GM18505 (cell line): ENCODE measurements around the gene CSTF1.
A peak's percentile ranks its signal among the peaks of the same experiment; 100 is the strongest.
"Not testable (repeated sequence)": the region's sequence is repeated elsewhere in the genome, so short reads cannot be mapped to it uniquely, and the experiment has no call there.

ENCODE experiments used
- ATAC-seq: cut with Tn5 transposase; IDR thresholded peaks from one replicate; pipeline ENCODE4 v1.9.1; 2021; ENCODE audit not compliant: unreplicated experiment
- POLR2A ChIP-seq: IDR thresholded peaks from 4 replicates; pipeline ENCODE4 v1.6.1; 2011; ENCODE audit warnings: borderline replicate concordance; ENCODE audit not compliant: insufficient read depth, insufficient read length; ENCODE audit errors: extremely low read depth

Gene CSTF1

DNA sequence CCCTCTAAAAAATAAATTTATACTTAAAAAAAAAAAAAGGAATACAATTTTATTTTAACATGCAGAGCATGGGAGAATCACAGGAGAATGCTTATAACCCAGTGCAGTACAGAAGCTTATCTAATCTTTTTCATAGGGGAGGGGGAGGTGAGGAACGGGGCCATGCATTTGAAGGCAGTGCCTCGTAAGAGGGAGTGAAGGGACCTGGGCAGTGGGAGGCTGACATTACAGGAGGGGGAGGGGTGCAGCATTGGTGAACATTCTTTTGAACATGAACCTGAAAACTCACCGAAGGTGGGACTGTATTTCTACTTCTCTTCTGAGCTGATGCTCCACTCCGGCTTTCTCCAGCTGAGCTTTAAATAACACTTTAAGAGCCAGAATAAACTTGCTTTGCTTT lies 9.7 kb upstream of the CSTF1 start:
- no peak for TF ChIP-seq POLR2A
- no peak for ATAC-seq

DNA sequence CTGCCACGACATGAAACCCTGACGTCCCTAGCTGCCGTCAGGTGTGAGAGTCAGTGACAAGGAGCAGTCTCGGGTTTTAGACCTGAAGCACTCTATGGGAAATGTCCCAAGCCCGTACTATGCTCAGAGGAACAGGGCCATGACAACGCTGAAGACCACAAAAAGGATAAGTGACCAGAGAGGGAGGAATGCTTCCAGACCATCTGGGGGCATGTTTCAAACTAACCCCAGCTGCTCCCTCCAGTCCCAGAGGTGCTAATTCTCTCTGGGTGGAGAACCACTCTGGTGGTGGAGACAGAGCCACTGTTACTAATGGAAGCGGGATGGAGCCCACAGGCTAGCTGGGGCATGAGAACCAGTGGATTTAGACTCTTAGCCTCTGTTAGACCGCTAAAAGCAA lies 9.1 kb upstream of the CSTF1 start:
- no peak for ATAC-seq
- TF ChIP-seq POLR2A = no peak

DNA sequence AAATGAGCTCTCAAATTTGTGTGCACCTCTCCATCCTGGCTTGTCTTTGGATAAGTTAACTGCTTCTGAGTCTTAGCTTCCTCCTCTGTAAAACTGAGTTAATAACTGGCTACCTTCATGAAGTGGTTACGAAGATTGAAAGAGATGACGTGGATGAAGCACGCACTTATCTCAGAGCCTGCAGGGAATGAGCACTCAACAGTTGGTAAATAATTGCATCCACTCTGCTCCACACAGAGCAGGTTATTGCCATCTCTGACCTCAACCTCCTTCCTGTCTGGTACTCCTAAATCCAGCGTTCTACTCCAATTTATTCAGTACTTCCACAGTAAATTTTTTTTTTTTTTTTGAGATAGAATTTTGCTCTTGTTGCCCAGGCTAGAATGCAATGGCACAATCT lies 7.3 kb upstream of the CSTF1 start:
- no peak for ATAC-seq

DNA sequence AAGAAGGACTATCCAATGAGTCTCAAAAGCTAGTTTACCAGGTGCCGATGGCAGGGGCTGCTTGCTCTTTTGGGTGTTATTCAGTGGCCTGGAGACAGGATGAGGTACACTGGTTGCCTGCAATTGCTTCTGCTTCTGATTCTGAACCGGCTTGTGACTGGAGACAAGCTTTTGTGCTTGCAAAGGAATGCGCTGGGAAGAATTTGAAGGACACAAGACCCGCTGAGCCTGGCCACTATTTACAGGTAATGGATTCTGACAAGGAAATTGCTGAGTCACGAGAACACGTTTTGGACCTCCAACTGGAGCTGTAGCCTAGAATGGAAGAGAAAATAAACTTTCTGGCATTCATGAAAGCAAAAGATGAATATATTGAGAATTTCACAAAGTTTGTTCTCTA lies 6.2 kb upstream of the CSTF1 start:
- no peak for ATAC-seq
- TF ChIP-seq POLR2A = no peak

More for the DNA sequence above, 7.3 kb upstream of the CSTF1 start:
- no peak for TF ChIP-seq POLR2A

DNA sequence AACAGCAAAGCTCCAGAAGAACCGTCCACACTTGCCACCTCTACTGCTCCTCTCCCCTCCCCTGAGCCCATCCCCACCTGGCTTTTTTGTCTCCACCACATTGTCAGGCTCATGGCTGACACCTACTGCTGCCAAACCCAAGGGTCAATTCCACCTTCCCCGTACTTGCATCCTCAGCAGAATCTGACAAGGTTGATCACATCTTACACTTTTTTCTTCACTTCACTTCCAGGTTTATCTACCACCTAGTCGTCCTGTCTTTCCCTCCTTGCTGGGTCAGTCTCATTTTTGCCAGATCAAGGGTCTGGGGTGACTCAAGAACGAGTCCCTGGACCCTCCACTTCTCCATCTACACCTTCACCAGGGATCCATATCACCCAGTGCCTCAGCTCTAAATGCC lies 3.6 kb upstream of the CSTF1 start:
- no peak for ATAC-seq
- TF ChIP-seq POLR2A = no peak

DNA sequence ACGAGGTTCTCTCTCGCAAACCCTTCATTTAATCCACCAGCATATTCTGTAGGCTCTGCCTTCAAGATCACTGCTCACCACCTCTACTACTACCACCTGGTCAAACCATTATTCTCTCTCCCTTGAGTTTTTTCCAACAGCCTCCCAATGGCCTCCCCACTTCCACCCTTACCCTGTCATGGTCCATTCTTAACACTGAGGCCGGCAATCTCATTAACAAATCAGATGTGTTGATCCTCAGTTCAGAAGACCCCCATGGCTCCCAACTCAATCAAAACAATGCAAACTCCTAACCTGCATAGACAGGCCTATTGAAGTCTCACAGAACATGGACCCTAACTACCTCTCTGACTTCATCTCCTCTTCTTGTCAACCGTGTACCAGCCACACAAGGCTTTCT lies 2.6 kb upstream of the CSTF1 start:
- TF ChIP-seq POLR2A = no peak
- no peak for ATAC-seq

DNA sequence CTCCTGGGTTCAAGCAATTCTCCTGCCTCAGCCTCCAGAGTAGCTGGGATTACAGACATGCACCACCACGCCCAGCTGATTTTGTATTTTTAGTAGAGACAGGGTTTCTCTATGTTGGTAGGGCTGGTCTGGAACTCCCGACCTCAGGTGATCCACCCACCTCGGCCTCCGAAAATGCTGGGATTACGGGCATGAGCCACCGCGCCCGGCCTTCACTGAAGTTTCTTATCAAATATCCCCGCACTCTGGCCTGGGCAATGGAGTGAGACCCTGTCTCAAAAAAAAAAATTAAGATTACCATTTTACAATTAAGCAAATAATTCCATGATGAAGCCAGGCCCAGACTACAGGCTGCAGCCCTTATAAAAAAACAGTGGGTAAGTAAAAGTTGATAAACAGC lies 2.0 kb upstream of the CSTF1 start:
- ATAC-seq = not testable (repeated sequence)

DNA sequence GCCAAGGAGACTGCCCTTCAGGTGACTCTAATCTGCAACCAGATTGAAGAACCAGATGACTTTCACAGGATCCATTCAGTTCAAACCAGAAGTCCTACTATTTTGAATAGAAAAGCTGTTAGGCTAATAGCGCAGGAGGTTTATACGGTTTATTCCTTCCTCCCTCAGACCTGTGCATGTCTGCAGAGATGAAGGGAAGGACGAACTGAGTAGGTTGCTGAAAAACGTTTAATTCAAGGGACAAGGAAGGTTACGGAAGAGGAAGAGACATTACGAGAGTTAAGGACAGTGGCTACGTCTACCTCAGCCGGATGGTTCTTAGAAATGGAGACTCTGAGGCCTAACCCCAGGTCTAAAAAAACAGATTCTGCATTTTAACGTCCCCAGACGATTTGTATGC lies 1.4 kb upstream of the CSTF1 start:
- ATAC-seq = no peak
- no peak for TF ChIP-seq POLR2A

DNA sequence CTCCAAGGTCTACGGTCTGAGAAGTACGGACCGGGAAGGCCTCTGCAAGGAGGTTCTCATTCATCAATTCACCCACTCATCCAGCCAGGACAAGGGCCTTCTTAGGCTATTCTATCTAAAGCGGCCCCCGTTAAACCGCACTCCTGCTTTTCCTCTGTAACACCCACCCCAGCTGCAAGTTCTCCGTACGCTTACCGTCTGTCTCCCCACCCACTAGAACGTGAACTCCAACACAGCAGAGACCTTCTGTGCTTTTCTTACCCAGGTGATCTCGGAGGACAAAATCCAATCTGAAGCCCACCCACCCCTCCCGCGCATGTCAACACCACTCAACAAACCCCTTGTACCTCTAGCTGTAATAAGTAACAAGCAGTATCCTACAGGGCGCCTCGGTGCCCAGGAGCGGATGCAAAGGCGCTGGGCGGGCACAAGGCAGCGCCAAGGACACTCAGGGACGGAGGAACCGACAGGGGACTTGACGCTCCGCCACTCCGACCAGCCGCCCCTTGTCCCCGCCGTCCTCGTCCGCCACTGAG lies 781 bp upstream of the CSTF1 start:
- TF ChIP-seq POLR2A = no peak
- peak; percentile 35 for ATAC-seq

DNA sequence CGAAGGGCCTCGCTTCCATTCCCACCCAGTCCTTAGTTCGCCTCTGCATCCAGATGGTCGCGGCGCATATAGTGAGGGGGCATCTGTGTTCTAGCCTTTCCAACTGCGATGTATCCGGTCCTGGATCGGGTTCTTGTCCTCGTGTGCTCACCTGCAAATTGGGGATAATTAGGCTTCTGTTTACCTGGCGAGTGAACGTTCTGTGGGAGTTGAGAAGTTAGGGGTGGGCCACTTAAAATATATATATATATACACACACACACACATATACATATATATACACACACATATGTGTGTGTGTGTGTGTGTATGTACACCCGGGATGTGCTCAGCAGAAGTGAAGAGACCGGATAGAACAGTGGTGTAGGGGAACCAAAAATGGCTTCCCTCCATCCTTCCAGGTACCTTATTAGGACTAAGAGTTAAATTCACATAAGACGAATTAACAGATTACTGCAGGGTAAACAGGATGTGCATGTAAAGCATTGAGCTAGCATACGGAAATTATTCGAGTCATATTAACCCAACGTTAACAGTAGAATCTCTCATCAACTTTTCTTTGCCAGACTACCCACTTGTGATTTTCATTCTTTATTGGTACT lies 537 bp downstream of the CSTF1 start:
- no peak for TF ChIP-seq POLR2A
- no peak for ATAC-seq

DNA sequence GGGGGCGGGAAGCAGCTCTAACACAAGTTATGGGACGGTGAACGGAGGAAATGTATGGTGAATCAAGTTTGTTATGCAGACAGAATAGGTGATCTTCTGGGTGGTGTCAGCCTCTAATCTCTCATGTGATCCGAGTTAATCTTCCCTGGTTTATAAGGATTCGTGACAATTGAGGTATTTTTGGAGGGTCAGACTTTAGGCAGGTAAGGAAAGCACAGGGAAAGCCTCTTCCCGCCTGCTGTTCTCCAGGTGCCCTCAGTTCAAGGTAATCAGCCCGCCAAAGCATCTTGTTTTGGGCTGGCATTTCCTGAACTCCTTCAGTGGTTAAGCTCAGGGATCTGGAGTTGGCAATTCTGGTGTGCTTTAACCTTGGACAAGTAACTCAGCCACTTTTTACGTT lies 1.2 kb downstream of the CSTF1 start:
- TF ChIP-seq POLR2A = no peak
- ATAC-seq = no peak

DNA sequence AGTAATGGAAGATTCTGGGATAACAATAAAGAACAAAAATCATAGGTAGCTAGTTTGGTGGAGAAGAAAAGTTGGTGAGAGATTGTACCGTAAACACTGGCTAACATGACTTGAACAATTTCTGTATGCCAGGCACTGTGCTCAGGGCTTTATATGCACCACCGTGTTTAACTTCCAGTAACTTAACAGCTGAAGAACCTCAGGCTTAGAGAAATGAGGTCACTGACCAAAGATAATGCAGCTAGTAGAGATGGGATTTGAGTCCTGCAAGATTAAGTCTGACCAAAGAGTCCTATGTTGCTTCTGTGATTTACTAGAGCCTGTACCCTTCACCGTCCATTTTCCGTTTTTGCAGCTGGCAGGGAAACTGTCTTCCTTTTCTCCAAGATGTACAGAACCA lies 2.7 kb downstream of the CSTF1 start:
- TF ChIP-seq POLR2A = no peak
- ATAC-seq = no peak

DNA sequence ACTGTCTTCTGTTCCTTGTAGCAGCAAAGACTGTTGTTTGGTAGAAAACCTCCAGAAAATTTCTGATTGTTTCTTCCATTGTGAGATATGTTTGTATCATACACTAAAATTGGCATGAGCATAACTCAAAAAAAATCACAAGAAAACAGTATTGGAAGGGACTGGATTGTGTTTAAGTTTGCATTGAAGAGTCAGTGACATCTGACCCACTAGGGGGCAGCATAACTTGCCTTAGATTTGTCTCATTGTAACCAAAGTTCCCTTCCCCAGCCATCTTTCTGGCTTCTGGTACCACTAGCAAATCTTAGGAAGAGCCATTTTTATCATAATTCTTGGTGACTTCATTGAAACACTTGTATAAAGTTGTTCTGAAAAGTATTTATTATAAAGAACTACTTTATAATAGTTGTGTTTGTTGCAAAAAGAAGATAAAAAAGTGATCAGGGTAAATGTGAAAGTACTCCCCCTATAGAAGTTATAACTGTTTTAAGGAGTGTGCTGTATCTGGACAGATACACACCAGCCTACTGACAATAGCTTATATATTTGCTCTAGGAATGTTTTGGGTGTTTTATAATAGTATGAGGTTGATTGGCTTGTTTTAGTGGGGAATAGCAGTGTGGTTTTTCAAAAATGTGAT lies 7.7 kb downstream of the CSTF1 start:
- ATAC-seq = no peak
- no peak for TF ChIP-seq POLR2A

DNA sequence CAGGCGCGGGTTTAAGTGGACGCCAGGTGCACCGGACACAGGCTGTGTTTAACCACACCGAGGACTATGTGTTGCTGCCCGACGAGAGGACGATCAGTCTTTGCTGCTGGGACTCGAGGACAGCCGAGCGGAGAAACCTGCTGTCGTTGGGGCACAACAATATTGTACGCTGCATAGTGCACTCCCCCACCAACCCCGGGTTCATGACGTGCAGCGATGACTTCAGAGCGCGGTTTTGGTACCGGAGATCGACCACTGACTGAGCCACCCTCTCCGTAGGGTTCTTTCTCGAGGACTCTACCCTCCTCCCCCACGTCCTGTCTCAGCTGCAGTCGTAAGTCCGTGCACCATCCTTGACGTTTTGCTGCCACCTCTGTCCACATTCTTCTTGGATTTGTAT lies 11.0 kb downstream of the CSTF1 start:
- TF ChIP-seq POLR2A = no peak
- ATAC-seq = no peak

DNA sequence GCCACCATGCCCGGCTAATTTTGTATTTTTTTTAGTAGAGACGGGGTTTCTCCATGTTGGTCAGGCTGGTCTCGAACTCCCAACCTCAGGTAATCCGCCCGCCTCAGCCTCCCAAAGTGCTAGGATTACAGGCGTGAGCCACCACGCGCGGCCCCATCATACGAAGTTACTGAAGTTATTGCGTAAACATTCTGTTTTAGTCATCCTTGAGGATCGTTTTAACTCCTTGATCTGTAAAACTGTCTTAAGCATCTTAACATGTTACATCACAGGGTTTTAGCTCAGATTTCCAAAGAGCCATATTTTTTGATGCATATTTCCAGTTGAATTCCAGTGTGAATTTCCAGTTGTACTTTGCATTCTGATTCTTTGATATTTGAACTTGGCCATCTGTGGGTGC lies 12.9 kb downstream of the CSTF1 start:
- ATAC-seq = not testable (repeated sequence)
